Dedifferentiated amniotic fluid mesenchymal stem cell (primary cell): ENCODE results near the gene AMACR.

Source experiments
- DNase-seq: peaks from one replicate; pipeline ENCODE4 v3.0.0-alpha.2; 2016; ENCODE audit errors: extremely low spot score

AMACR gene

DNA sequence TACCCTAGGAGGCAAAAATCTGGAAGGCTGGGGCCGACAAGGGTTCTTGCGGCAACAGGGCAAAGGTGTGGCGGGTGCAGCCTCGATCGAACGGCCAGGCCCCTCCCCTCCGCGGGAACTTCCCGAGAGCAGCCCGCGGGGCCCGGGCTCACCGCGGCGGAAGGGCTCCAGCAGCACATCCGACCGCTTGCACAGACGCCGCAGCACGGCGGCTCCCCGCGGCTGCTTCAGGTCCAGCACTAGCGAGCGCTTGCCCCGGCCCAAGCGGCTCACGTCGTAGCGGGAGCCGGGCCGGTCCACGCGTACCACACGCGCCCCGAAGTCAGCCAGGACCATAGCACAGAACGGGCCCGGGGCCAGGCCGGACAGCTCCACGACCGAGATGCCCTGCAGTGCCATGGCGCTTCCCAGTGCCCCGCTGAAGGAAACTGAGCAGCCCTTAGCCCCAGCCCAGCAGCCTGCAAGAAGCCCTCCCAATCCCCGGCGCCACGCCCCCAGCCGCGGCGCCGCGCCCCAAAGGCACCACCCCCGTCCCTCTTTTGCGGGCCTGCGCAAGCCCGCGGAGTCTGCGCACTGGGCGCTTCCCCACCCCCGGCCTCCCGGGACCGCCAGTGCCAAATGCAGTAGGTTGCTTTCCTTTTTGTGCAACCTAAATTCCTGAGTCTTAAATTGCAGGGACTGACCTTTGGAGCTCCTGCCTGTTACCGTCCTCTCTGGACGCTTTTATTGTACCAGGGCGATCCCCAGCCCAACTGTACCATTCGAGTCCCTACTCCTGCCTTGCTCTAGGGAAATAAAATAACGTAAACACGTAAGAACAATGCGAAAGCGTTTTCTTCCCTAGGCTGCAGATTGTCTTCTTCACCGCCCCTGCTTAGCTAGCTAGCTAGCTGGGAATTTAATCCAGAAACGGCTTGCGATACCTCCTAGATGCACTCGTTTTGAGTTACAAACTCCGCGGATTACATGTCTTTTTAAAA lies at the start of gene AMACR:
Gene AMACR, minus strand, starts transcription at position 430 of the 980 bp plus-strand sequence. Its CDS starts 31 bp downstream, at position 399.
- DNase-seq: peak; percentile 75

- DNase-seq: no peak
Measured at GRCh38 chr5:34057569-34057968, 49.7 kb upstream of the AMACR start.

DNA sequence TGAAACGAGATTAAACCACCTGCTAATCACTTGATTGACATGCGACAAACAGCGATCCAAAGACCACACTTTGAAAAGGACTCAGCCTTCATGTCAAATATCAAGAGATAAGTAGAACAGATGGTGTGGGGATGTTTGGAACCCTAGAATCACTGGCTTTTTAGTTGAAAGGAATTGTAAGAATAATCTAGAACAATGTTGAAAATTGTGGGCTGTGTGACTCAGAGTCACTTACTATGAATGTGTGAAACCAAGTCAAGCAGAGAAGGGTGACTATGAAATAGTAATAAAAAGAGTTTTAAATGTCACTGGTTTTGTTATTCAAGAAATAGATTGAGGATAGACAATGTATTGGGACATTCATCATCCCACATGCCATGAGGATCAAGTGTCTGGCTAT lies 49.3 kb upstream of the AMACR start:
- DNase-seq: no peak

DNA sequence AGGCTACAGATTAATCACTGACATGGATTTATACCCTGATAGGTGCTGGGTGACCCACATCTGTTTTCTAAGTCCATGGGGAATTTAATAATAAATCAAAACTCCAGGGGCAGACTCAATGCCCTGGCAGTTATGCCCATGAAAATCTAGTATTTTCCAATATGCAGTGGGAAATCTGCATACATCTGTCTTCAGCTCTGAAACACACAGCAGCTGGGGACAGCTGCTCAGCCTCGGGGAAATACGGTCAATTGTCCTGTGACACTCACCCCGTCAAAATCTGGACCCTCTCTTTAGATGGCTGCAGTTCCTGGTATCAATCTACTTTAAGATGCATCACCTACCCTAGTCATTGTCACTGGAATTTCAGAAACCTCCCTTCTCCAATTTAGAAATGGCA lies 47.8 kb upstream of the AMACR start:
- no peak for DNase-seq

DNA sequence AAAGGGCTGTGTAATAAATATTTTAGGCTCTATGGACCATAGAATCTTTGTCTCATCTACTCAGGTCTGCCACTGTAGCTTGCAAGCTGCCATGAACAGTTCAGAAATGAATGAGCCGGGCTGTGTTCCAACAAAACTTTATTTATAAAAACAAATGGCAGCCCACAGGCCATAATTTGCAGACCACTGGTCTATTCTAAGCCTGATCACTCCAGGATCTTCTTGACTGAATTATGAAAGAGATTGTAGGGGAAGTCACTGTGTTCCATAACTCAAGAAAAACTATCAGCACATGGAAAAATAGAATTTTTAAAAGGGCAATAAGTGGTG lies 46.5 kb upstream of the AMACR start:
- DNase-seq: no peak

- no peak for DNase-seq
Measured at GRCh38 chr5:34053571-34054399, 45.9 kb upstream of the AMACR start.

DNA sequence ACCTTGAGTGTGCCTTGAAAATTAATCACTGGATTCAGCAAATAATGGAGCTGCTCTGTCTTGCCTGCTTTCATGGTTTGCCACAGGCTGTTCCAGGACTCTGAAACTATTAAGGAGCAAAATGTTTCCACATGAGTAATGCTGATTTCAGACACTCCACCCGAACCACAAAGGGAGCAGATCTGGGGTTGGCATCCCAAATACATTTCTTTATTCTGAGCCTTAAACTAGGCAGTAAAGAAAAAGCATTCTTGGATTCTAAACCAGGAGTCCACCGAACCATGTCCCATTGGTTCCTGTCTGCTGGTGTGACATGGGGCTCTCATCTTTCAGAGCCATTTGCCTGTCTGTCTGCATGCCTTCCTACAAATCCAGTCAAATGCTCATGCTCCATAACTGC lies 45.3 kb upstream of the AMACR start:
- DNase-seq: peak; percentile 94

GRCh38 chr5:34051374-34051980 lies 43.6 kb upstream of the AMACR start:
- DNase-seq: no peak

DNA sequence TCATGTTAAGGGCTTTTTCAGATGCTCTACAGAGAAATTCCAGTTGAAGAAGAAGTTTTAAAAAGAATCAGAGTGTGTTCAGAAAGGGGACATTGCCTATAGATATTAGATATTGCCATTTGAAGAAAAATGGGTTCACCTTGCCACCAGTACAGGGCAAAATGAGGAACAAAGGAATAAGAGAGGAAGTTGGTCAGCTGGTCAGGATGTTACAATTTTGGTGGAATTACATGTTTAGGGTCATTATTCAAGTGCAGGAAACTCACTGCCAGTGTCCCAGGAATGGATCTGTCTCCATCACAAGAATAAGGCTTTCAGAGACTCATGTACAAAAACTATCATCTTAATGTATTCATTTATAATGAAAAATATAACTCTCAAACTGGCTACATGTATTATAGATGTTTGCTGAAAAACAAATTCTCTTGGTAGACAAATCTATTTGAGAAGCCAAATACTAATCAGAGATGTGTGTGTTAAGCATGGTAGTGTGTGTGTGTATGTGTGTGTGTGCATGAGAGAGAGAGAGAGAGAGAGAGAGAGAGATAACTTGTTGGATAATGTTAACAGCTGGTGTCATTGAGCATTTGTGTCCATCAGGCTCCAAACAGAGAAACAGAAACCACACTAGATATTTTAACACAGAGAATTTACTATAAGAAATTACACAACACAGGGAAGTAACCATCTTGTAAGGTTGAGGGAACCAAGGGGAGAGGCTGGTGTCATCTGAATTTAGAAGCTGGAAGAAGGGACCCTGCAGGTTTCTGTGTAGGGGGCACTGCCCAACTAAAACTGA lies 40.1 kb upstream of the AMACR start:
- DNase-seq: no peak

DNA sequence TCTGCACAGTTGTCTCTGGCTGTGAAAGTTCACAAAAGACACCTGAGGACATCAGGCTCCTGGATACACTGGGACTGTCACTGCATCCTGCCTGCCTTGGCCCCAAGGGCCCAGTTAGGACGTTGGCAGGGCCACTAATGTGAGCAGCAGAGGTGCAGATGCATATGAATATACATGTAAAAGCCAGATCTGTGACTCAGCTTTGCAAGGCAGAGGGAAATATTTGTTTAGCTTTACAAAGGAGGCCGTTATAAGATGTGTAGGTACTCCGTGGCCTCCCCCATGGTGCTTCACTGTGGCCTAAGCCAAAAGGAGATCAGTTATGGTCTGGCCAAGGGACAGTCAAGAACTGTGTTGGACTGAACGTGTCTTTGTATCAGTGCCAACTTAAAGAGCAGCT lies 39.3 kb upstream of the AMACR start:
- DNase-seq: no peak

- peak; percentile 19 for DNase-seq
Measured at GRCh38 chr5:34045996-34046395, 38.1 kb upstream of the AMACR start.

DNA sequence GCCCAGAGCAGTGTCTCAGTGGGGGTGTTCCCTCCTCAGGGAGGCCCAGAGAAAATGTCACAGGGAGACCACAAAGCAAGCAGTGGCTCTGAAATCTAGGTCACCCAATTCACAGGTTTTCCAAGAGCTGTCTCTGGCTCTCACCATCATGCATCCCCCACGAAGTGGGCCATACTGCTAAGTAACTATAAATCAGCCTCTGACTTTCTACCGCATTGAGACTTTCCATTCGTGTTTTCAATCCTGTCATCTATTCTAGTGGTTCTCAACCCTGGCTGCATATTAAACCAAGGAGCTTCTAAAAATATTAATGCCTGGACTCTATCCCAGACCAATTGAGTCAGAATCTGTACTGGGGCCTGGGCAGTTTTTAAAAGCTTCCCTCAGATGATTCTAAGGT lies 37.2 kb upstream of the AMACR start:
- no peak for DNase-seq

DNA sequence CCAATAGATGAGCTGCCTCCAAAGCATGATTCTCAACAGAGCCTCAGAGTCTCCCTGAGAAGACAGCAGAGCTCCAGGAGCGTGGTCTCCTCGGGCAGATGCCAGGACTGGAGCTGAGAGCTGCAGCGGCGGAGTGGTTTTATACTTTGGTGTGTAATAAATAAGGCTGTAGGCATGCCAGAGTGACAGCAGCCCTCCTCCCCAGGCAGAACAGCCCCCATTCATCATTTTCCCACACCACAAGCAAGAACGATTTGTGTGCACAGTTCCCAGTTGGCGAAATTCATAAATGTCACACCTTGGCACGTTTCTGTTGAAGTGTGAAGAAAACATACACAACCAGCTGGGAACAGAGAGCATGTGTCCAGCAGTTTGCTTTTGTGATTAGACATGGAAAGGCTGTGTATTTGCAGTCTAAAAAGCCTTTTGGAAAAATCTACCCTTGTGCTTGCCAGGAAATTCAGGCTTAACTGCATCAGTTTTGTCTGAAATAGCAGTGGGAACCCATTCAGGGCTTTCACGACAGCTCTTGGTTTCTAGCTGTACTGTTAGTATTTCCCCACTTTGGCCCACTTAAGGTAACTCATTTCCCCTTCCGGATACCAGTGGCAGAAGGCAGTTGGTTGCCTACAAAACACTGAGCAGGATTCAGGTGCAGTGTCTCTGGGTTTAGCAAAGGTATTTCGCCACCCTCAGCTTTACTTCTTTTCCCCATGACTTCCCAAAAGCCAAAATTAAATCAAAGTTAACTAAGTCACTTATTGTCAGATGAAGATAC lies 35.4 kb upstream of the AMACR start, which contains the start of gene C1QTNF3:
Gene C1QTNF3, minus strand, starts transcription at position 115 of the 778 bp plus-strand sequence. Its CDS starts 88 bp downstream, at position 27.
- no peak for DNase-seq

GRCh38 chr5:34042321-34042720 lies 34.5 kb upstream of the AMACR start:
- DNase-seq: no peak

GRCh38 chr5:34041247-34041972 lies 33.6 kb upstream of the AMACR start:
- DNase-seq: no peak

DNA sequence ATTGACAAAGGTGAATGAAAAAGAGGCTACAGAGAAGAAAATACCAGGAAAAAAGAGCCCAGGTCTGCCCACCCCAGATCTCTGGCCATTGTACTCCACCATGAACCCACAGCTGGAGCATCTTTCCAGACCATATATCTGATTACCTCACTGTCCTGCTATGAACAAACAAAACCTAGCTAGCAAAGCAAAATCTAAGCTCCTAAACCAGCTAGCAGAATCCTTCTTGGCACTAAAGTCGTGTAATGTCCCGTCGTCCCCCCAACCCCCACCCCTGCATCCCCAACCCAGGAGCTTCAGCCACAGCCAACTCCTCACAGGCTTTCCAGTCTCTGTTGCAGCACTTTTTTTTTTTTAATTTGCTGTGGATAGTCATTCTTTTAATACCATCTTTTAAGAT lies 32.6 kb upstream of the AMACR start:
- DNase-seq: no peak

- DNase-seq: no peak
Measured at GRCh38 chr5:34039398-34040157, 31.7 kb upstream of the AMACR start.

- DNase-seq: no peak
Measured at GRCh38 chr5:34038838-34039237, 31.0 kb upstream of the AMACR start.

- DNase-seq: no peak
Measured at GRCh38 chr5:34038390-34038789, 30.5 kb upstream of the AMACR start.
